WERI-Rb-1 (cell line): ENCODE measurements around the gene TPRG1L.
"Not testable (repeated sequence)": the region's sequence is repeated elsewhere in the genome, so short reads cannot be mapped to it uniquely, and the experiment has no call there.

Experiments used
- DNase-seq: peaks from one replicate; pipeline ENCODE4 v3.0.0-alpha.2; 2020
- H3K27ac ChIP-seq: fragments of 250-450 bp; sonication (Bioruptor Pico); 2 replicates; pipeline ENCODE4 v1.5.1; 2020; ENCODE audit warnings: mild to moderate bottlenecking, moderate library complexity
- H3K27me3 ChIP-seq: fragments of 250-450 bp; sonication (Bioruptor Pico); 2 replicates; pipeline ENCODE4 v1.5.1; 2021; ENCODE audit warnings: mild to moderate bottlenecking, low read depth, moderate library complexity; ENCODE audit not compliant: insufficient read depth, severe bottlenecking
- H3K36me3 ChIP-seq: fragments of 250-450 bp; sonication (Bioruptor Pico); 2 replicates; pipeline ENCODE4 v1.5.1; 2020; ENCODE audit warnings: mild to moderate bottlenecking, moderate library complexity
- H3K4me3 ChIP-seq: 2 replicates; pipeline ENCODE4 v1.5.1; 2011; ENCODE audit warnings: low read depth, mild to moderate bottlenecking, control low read depth, low read length
- H3K9me3 ChIP-seq: fragments of 250-450 bp; sonication (Bioruptor Pico); 2 replicates; pipeline ENCODE4 v1.5.1; 2021; ENCODE audit warnings: mild to moderate bottlenecking, moderate library complexity; ENCODE audit not compliant: severe bottlenecking
- CTCF ChIP-seq: IDR thresholded peaks from 2 replicates; pipeline ENCODE4 v1.5.1; 2011; ENCODE audit warnings: low read depth, mild to moderate bottlenecking, control low read depth, inconsistent platforms, low read length

Gene TPRG1L

GRCh38 chr1:3620708-3621107 lies 4.1 kb upstream of the TPRG1L start:
- DNase-seq = no peak
- no peaks in the 10 kb centered on the region for H3K36me3 ChIP-seq
- H3K4me3 ChIP-seq = no peak overlapping the region

GRCh38 chr1:3621151-3621671 lies 3.6 kb upstream of the TPRG1L start:
- H3K4me3 ChIP-seq, H3K27me3 ChIP-seq, H3K27ac ChIP-seq, H3K36me3 ChIP-seq, H3K9me3 ChIP-seq, DNase-seq: not testable (repeated sequence)
- TF ChIP-seq CTCF = peak; percentile 46; the same call in 1 of the 2 replicates

More at GRCh38 chr1:3620708-3621107, 4.1 kb upstream of the TPRG1L start:
- TF ChIP-seq CTCF = no peak
- Histone ChIP-seq H3K27ac (no peak overlapping the region), H3K27me3 (no peaks in the 10 kb centered on the region), H3K9me3 (no peaks in the 10 kb centered on the region)

GRCh38 chr1:3622102-3622501 lies 2.7 kb upstream of the TPRG1L start:
- H3K36me3 ChIP-seq, H3K27me3 ChIP-seq, H3K27ac ChIP-seq, DNase-seq, H3K9me3 ChIP-seq, H3K4me3 ChIP-seq: not testable (repeated sequence)

- DNase-seq = no peak
- H3K36me3 ChIP-seq = peaks cover 13% of the 10 kb centered on the region
- no peaks in the 10 kb centered on the region for H3K27me3 ChIP-seq
- no peak overlapping the region for H3K27ac ChIP-seq
- H3K4me3 ChIP-seq = peak overlapping the region; percentile 71
- TF ChIP-seq CTCF = no peak
- no peaks in the 10 kb centered on the region for H3K9me3 ChIP-seq
Measured at GRCh38 chr1:3623441-3624199, 1.2 kb upstream of the TPRG1L start.

GRCh38 chr1:3625151-3625907 lies 514 bp downstream of the TPRG1L start:
- no peaks in the 10 kb centered on the region for H3K27me3 ChIP-seq
- peak overlapping the region; percentile 50; the same call in 1 of the 2 replicates for H3K27ac ChIP-seq
- TF ChIP-seq CTCF = no peak
- peak overlapping the region; percentile 57 for H3K4me3 ChIP-seq
- peak; percentile 53 for DNase-seq
- H3K9me3 ChIP-seq = no peaks in the 10 kb centered on the region
- H3K36me3 ChIP-seq = peaks cover 30% of the 10 kb centered on the region

- no peaks in the 10 kb centered on the region for H3K27me3 ChIP-seq
Measured at GRCh38 chr1:3626025-3626424, 1.2 kb downstream of the TPRG1L start.

More at GRCh38 chr1:3626025-3626424, 1.2 kb downstream of the TPRG1L start:
- Histone ChIP-seq H3K4me3 (peak overlapping the region; percentile 57; the same call in 1 of the 2 replicates), H3K9me3 (no peaks in the 10 kb centered on the region), H3K36me3 (peaks cover 31% of the 10 kb centered on the region), H3K27ac (no peak overlapping the region)
- DNase-seq = no peak
- TF ChIP-seq CTCF = no peak
